NCI-H2029 (cell line): ENCODE results near the gene FOXO6.
A peak's percentile ranks its signal among the peaks of the same experiment; 100 is the strongest.

Experiments
- DNase-seq: peaks from one replicate; lab custom pipeline; 2025; lab: John Stamatoyannopoulos, UW

FOXO6 gene

DNA sequence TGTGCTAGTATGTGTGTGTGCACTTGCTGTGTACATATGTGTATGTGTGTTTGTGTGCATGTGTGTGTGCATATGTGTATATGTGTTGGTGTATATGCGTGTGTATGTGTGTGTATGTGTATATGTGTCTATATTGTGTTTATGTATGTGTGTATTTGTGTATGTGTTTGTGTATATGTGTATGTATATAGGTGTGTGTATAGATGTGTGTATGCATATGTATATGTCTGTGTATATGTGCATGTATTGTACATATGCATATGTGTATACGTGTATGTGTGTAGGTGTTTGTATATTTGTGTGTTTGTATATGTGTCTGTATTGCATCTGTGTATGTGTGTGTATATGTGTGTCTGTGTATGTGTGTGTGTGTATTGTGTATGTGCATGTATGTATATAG is 64.1 kb downstream of the FOXO6 start:
- DNase-seq, result no peak

DNA sequence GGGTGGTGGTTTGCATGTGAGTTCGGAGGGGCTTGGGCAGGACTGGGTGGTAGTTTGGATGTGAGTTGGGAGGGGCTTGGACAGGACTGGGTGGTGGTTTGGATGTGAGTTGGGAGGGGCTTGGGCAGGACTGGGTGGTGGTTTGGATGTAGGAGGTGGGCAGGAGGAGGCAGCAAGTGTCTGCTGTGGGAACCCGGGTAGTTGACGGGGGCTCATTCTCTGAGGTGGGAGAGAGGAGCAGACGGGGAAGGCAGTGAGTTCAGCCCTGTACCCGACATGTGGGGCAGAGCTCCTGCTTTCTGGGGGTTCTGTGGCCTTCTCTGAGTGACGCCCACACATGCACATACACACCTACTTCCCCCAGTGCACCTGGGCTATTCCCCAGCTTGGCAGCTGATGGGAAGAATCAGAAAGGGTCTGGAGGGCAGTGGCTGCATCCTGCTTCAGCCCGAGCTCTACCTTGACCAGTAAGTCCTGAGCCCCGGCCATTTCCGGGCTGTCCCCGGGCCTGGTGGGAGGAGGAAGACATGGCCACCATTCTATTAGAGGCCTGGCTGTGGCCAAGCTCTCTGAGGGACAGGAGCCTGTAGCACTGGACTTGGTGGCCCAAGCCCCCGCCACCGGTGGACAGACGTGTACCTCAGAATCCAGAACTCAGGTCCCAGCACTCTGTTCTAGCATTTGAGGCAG is 65.1 kb downstream of the FOXO6 start:
- DNase-seq, result no peak

DNA sequence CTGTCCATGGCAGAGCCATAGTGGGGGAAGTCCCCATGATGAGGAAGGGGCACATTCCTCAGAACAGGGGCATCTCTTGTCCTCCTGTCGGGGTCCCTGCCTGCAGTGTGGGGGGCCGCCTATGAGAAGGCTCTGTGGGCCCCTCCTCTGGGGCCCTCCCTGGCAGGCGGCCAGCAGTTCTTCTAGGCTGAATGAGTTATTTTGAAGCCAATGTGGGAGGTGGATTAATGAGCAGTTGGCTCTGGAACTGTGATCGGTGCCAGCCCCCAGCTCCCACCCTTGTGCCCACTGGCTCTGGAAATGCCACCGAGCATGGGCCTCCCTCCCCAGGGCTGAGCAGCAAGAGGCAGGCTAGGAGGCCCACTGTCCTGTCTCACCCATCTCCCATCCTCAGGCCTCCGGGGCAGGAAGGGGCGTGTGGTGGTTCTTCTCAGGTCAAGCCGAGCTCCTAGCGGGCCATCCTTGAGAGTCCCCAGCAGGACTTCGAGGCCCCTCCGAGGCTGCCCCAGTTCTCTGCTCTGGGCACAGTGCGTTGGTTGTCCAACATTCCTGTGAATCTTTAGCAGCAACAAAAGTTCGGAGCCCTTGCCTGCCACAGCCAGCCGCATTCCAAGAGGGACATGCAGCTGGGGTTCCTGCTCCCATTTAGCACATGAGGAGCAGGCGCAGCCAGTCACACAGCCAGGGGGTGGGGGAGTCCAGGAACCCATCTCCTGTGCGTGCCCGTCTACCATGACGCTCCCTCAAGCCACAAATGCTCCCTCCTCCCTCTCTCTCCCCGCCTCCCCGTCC is 66.1 kb downstream of the FOXO6 start:
- no peak for DNase-seq

DNA sequence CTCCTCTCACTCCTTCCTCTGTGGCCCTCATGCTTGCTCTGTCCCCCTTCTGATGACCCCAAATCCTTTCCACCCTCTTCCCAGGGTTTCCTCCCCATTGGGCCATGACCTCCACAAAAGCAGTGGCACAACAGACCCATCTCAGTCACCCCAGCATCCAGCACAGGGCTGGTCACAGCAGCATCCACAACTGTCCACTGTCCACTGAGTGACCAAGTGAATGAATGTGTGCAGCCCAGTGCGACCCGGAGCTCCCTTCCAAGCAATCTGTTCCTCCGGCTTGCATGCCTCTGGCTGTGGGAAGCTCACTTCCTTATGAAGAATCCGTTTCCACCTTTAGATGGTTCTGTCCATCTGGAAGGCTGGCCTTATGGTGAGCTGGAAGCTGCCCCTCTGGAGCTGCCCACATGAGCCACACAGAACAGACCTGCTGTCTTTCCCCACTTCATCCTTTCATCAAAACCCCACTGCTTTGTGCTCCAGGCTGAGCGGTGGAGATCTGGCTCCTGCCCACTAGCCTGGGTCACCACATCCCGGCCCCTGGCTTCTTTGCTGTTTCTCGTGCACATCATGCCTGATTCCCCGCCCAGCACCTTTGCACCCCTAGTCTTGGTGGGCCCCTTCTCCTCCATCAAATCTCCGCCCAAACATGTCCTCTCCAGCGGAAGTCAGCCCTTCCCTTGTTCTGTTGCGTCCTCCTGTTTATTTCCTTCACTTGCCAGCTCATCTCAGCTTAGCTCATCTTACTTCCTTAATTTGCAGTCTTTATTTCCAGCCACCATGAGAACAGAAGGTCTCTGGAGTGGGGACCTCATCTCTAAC is 66.9 kb downstream of the FOXO6 start:
- DNase-seq, result no peak

DNA sequence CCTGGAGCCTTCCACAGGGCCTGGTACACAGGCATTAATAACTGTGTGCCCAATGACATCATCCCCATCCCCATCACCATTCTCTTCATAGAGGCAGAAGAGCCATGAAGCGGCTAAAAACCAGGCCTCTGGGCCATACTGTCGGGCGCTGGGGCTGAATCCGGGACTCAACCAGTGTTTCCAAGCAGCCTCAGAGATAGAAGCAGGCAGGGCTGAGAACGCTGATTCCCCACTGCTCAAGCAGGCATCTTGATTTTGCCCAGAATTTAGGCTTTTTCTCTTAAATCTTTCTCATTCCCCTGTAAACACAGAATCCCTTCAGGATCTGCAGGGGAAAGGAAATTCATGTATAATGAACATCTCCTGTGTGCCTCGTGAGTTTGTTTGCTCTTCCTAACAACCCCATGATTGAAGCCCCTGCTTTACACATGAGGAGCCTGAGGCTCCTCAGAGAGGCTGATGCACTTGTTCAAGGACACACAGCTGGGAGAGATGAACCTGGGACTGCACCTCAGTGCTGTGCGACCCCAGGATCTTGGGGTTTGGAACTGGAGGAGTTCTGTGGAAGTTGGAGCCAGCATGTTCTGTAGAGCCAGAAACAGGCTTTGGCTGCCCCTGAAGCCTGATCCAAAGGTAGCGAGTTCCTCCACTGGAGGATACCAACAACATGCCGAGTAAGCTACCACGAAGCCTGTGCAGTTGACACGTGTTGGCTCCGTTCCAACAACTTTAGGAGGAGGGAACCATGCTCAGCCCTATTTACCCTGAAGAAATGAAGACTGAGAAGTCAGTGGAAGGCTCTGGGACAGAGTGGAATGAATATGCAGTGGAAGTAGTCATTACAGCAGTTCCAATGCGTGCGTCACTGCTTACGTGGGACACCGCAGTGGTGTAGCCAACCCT is 67.8 kb downstream of the FOXO6 start:
- peak; percentile 56 for DNase-seq

DNA sequence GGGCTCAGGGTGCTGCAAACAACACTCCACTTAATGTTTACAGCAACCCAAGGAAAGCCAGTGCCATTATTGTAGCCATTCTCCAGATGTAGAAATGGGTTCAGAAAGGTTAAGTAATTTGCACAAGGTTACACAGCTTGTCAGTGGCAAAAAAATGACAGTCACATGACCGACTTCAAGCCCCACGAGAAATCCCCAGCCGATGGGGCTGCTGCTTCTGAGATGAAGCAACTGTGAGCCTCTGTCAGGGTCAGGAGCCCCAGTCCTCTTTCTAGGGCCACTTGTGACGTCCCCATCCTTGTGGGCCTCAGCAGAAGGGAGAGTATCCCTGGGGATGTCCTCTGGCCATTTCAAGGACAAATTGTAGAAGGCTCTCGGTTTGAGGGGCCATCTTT is 68.4 kb downstream of the FOXO6 start:
- DNase-seq, result no peak

DNA sequence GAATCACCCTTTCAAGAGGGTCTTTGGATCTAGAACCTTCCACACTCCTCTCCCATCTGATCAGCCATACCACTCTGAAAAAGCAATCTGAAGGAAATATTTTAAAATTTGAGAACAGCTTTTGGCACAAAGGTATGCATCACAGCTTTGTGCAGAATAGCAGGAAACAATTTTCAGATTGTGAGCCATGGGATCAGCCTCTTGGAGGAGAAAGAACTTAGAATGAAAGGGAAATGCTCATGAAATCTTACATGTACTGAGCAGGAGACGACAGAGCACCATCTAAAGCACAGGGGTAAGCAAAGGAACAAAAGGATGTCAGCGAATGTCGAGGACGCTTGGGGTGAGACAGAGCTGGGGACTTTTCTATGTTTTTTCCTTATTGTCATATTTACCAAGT is 68.8 kb downstream of the FOXO6 start:
- DNase-seq, result no peak

DNA sequence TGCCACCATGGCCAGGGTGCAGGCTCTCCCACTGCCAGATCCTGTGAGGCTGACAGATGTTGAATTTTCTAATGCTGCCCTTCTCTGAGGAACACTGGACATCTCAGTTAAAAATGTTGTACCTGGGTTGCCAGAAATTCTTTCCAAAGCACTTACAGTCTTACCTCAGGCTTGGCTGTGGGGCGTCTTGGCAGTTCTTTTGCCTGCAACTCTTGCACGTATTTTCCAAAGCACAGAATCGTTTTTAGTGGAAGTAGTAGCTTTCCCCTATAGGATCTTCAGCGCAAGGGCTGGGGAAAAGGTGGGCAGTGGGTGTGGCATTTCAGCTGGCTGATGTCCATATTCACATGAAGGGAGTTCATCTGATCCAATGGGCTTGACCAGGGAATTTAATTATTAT is 69.3 kb downstream of the FOXO6 start:
- no peak for DNase-seq

DNA sequence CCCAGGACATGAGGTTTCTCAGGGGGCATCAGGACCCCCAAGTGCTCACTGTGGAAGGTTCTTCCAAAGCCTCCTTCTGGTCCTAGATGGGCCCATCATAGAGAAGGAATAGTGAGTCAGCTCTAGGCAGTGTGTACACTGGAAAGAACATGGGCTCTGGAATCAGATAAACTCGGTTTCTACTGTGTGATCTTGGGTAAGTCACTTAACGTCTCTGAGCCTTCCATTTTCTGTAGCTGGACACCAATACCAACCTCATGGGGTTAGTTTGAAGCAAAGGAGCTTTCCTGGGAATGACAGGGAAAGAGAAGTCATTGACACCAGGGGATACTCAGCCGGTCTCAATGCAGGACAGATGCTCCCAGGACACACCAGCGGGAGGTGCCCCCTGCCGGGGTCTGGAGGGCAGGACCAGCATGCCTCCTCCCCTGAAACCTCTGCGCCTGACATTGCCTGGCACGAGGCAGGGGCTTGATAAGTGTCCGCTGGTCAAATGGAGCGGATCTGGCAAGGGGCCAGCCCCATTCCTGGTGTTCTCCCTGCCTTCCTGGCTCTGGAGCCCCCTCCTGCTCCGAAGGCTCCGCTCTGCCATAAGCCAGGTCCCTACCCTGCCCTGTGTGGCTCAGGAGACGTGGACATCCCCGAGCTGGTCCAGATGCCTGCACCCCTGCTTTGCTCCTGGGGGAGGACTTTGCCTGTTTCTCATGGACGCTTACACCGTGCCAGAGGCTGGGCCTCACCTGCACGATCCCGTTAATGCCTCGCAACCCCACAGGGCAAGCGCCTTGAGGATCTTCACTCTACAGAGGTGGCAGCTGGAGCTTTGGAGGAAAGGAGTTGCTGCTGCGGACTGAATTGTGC is 70.5 kb downstream of the FOXO6 start:
- DNase-seq, result peak; percentile 87
